Spleen (tissue), 7 donors: ENCODE results near the gene TFB2M.

ENCODE experiments used
- CTCF ChIP-seq, 11 experiments: fragments of 200-600 bp in 7 of 11; fragments of 450-650 bp in 4 of 11; sonication (generic) in 4 of 11; IDR thresholded peaks in 8 of 11; conservative IDR thresholded peaks in 3 of 11; 1 replicate in 7 of 11; 2 replicates in 4 of 11; pipeline versions ENCODE4 v1.4.0 to v1.8.0; 2016 to 2021; ENCODE audit warnings: antibody characterized with exemption in 11 of 11, inconsistent platforms in 4 of 11, mild to moderate bottlenecking in 1 of 11
- POLR2AphosphoS5 ChIP-seq, 3 donors: sonication (generic); formaldehyde crosslinking; IDR thresholded peaks; one replicate each; pipeline ENCODE4 v1.5.1; 2017; ENCODE audit warnings: antibody characterized with exemption in 3 of 3
- donor health status: DM: no; HTN: no; CAD: no; lungs with moderate emphysema.
- donor health status: DM: no; HTN: no; CAD: no.
- donor health status: DM: no; HTN: no; CAD: no.

- TF ChIP-seq CTCF (IDR thresholded peaks at IDR 0.05 in 8 of 11, conservative IDR thresholded peaks at IDR 0.05 in 3 of 11) = no peak
- TF ChIP-seq POLR2AphosphoS5 (IDR thresholded peaks at IDR 0.05) = no peak
Observed at GRCh38 chr1:246583448-246584185, 17.6 kb upstream of the TFB2M start.
